Colonic mucosa (tissue), 4 donors: ENCODE data around the gene MFSD2B. TPM values are rescaled to one million over a fixed set of nuclear protein-coding genes. Genes with fewer than 3 reads are reported as not detected.

Source experiments
- DNase-seq: peaks from one replicate; pipeline ENCODE4 v3.0.0-alpha.2; 2020
- H3K27ac ChIP-seq: fragments of 200-600 bp; one replicate; pipeline ENCODE4 v1.8.0; 2021
- H3K27me3 ChIP-seq: fragments of 200-600 bp; one replicate; pipeline ENCODE4 v1.8.0; 2021
- H3K36me3 ChIP-seq: fragments of 200-600 bp; one replicate; pipeline ENCODE4 v1.8.0; 2021
- H3K4me1 ChIP-seq: fragments of 200-600 bp; one replicate; pipeline ENCODE4 v1.8.0; 2021; ENCODE audit warnings: mild to moderate bottlenecking
- H3K4me3 ChIP-seq: fragments of 200-600 bp; one replicate; pipeline ENCODE4 v1.8.0; 2021
- H3K9ac ChIP-seq, 2 donors: one replicate each; pipeline ENCODE4 v1.7.0; 2013; ENCODE audit warnings: control low read depth in 2 of 2, low read depth in 2 of 2, low read length in 2 of 2
- H3K9me3 ChIP-seq: fragments of 200-600 bp; one replicate; pipeline ENCODE4 v1.8.0; 2021
- intact Hi-C: fragments of 100-400 bp; cut with DNase I; formaldehyde crosslinking; loops from one replicate; pipeline ENCODE4 v1.14.1; 2022
- total RNA-seq, 2 donors: library from RNA; stranded (reverse); fragmentation: NEBNext Ultra II Directional in 1 of 2; extraction: Animal tissue kit (Norgen Biotek cat#: 25700) in 1 of 2; gene quantifications; one replicate each; pipeline ENCODE4 v1.2.1, GENCODE V29; 2021
- TF ChIP-seq, protein P1 (sequence below): fragments of 200-600 bp; IDR thresholded peaks from one replicate; pipeline ENCODE4 v1.8.0; 2022; ENCODE audit warnings: antibody characterized with exemption, mild to moderate bottlenecking
- donor health status: healthy.
- donor health status: DM: no; HTN: no; CAD: no.
- donor health status: DM: no; HTN: no; CAD: no.

Gene MFSD2B
- total RNA-seq, 2 donors from 2014 or later, result 0.20 TPM; not detected in 1

DNA sequence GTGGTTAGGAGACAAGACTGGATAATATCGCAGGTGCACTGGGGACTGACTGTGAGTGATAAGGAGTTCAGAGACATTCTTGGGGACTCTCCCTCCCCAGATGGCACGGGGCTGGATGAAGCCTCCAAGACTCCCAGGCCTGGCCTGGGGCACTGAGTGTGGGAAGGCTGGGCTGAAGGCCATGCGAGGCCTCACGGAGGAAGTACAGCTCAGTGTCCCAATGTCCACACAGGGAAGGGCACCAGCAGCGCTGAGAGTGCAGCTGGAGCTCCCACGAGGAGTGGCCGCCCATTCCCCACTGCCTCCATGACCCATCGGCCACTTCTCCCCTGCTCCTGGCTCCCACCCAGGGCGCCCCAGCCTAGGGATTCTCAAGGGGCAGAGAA, 6.5 kb downstream of the MFSD2B start:
- TF ChIP-seq, protein P1, sequence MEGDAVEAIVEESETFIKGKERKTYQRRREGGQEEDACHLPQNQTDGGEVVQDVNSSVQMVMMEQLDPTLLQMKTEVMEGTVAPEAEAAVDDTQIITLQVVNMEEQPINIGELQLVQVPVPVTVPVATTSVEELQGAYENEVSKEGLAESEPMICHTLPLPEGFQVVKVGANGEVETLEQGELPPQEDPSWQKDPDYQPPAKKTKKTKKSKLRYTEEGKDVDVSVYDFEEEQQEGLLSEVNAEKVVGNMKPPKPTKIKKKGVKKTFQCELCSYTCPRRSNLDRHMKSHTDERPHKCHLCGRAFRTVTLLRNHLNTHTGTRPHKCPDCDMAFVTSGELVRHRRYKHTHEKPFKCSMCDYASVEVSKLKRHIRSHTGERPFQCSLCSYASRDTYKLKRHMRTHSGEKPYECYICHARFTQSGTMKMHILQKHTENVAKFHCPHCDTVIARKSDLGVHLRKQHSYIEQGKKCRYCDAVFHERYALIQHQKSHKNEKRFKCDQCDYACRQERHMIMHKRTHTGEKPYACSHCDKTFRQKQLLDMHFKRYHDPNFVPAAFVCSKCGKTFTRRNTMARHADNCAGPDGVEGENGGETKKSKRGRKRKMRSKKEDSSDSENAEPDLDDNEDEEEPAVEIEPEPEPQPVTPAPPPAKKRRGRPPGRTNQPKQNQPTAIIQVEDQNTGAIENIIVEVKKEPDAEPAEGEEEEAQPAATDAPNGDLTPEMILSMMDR, result no peak
- Histone ChIP-seq H3K9me3 (no peaks in the 10 kb centered on the region), H3K4me1 (no peaks in the 10 kb centered on the region), H3K4me3 (no peak overlapping the region), H3K9ac (no peak overlapping the region), H3K36me3 (no peaks in the 10 kb centered on the region), H3K27me3 (peaks cover 3% of the 10 kb centered on the region), H3K27ac (no peak overlapping the region)
- intact Hi-C loops, result no loop called here
- no peak for DNase-seq

DNA sequence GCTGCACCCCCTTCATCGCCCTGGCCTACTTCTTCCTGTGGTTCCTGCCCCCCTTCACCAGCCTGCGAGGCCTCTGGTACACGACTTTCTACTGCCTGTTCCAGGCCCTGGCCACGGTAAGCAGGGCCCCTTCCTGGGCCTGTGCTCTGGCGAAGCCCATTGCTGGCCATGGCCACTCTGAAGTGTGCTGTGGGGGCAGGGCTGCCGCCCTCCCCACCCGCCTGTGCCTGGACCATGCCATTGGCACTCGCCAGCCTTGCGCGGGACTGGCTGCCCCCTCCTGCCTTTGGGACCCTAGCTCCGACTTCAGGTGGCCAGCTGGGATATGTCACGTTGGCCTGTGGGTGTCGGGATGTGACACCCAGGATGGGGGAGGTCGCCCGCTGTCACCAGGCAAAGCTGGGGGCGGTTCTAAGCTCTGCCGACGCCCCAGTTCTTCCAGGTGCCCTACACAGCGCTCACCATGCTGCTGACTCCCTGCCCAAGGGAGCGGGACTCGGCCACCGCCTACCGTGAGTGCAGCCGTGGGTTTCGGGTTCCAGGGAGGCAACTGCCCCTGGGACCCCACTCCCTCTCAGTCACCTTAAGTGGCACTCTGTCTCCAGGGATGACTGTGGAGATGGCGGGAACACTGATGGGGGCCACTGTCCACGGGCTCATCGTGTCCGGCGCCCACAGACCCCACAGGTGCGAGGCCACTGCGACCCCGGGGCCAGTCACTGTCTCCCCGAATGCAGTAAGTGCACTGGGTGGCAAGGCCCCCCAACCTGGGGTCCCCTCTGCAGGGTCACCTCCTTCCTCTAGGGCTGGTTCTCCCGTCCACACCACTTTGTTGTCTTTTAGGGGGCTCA, 7.2 kb downstream of the MFSD2B start:
- Histone ChIP-seq H3K27me3 (no peaks in the 10 kb centered on the region), H3K4me3 (no peak overlapping the region), H3K4me1 (no peaks in the 10 kb centered on the region), H3K36me3 (no peaks in the 10 kb centered on the region), H3K9ac (no peak overlapping the region), H3K9me3 (no peaks in the 10 kb centered on the region), H3K27ac (no peak overlapping the region)
- no peak for DNase-seq
- TF ChIP-seq, protein P1, result no peak
- intact Hi-C loops, result no loop called here

DNA sequence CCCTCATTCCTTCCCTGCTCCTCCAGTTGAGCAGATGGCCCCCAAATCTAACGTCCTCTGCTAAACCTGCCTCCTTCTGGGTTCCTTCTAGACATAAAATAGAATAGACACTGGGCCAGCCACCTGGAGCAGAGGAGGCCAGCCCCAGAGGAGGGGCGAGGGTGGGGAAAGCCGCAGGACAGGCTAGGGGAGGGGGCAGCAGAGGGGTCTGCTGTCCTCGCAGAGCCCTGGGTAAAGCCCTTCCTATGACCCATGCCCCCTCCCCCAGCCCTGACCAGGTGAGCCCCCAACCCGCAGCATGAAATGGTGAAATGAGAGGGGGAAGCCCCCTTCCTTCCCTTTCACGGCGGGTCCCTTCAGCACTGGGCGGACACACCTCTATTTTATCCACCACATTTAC, 7.8 kb downstream of the MFSD2B start:
- Histone ChIP-seq H3K9me3 (no peaks in the 10 kb centered on the region), H3K9ac (no peak overlapping the region), H3K36me3 (no peaks in the 10 kb centered on the region), H3K4me3 (no peak overlapping the region), H3K27ac (no peak overlapping the region), H3K4me1 (no peaks in the 10 kb centered on the region), H3K27me3 (no peaks in the 10 kb centered on the region)
- intact Hi-C loops, result no loop called here
- DNase-seq, result no peak
- TF ChIP-seq, protein P1, result no peak

DNA sequence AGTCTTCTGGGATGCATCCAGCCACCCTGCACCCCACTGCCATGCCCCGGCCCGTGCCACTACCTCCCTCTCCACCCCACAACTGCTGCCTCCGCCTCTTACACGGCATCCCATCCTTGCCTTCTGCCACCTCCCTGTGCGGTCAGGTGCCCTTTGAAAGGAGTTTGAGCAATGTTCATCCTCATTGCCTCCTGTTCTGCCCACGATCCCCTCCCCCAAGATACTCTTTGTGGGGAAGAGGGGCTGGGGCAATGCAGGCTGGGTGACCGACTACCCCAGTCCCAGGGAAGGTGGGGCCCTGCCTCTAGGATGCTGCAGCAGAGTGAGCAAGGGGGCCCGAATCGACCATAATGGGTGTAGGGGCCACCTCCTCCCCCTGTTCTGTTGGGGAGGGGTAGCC, 8.4 kb downstream of the MFSD2B start:
- no peaks in the 10 kb centered on the region for H3K27me3 ChIP-seq
- intact Hi-C loops, result no loop called here
- H3K9ac ChIP-seq, result no peak overlapping the region
- no peak for DNase-seq
- H3K36me3 ChIP-seq, result no peaks in the 10 kb centered on the region
- no peak overlapping the region for H3K4me3 ChIP-seq
- H3K9me3 ChIP-seq, result no peaks in the 10 kb centered on the region
- TF ChIP-seq, protein P1, result no peak
- H3K27ac ChIP-seq, result no peak overlapping the region
- H3K4me1 ChIP-seq, result no peaks in the 10 kb centered on the region

DNA sequence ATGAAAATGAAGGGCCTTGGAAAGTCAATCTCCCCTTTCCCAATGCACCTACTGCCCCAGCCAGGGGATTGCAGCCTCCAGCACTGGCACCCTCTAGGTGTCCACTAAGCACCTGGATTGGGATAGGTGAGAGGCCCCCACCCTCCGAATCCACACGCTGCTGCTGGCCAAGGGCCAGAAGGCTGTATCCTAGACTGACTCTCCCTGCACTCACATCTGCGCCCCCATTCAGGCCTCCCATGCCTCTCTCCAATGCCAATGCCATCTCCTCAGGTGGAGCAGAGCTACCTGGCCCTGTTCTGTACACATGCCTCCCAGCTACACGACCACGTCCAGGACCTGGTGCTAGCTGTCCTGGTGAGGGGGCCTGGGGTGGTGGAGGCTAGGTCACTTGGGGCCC, 9.8 kb downstream of the MFSD2B start:
- H3K9ac ChIP-seq, result no peak overlapping the region
- H3K27me3 ChIP-seq, result no peaks in the 10 kb centered on the region
- no peak for DNase-seq
- no peak overlapping the region for H3K27ac ChIP-seq
- H3K4me3 ChIP-seq, result no peak overlapping the region
- H3K4me1 ChIP-seq, result no peaks in the 10 kb centered on the region
- no peaks in the 10 kb centered on the region for H3K36me3 ChIP-seq
- TF ChIP-seq, protein P1, result no peak
- no peaks in the 10 kb centered on the region for H3K9me3 ChIP-seq
- intact Hi-C loops, result loop anchor here (5.0 kb wide), 1 partner anchor 143 kb away; no protein-coding TSS in a partner anchor
